Medulla oblongata (tissue), 1 donor: ENCODE measurements around the gene PLXNC1.

Experiments
- DNase-seq: peaks from one replicate; pipeline ENCODE4 v3.0.0-alpha.2; 2015; ENCODE audit errors: extremely low spot score

The PLXNC1 gene

GRCh38 chr12:94239332-94239993 is 91.1 kb downstream of the PLXNC1 start:
- no peak for DNase-seq

DNA sequence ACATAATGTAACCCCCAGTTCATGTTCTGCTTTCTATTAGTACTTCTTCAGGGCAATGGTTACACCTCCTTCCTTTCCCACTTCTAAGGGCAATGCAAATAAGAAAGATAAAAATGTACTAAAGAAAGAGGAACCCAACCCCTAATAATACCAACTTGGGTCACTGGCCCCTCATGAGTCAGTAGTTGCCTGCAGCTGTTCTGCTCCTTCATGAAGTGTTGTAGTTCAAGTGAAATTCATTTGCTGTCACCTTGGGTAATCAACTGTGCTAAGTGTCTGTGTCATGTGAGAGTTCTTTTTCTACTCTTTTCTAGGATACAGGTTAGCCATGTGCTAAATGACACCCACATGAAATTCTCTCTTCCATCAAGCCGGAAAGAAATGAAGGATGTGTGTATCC is 91.8 kb downstream of the PLXNC1 start:
- DNase-seq, result peak; percentile 34

DNA sequence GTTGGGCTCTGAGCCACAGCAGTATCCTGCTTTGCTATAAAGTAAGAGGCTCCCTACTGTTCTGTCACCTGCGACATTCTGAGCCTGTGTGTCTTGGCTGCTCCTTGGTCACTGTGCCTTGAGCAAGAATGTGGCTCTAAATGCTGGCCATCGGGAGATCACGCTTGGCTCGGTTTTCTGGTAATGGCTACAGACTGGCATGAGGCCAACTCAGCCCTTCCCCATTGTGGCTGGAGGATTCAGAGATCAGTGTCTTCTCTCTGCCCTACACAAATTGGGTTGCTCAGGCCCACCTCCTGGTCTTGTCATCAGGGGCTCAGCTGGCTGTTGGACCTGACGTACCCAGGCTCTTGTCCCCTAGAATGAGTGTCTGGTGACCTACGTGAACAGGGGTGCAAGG is 94.5 kb downstream of the PLXNC1 start:
- DNase-seq, result peak; percentile 35

DNA sequence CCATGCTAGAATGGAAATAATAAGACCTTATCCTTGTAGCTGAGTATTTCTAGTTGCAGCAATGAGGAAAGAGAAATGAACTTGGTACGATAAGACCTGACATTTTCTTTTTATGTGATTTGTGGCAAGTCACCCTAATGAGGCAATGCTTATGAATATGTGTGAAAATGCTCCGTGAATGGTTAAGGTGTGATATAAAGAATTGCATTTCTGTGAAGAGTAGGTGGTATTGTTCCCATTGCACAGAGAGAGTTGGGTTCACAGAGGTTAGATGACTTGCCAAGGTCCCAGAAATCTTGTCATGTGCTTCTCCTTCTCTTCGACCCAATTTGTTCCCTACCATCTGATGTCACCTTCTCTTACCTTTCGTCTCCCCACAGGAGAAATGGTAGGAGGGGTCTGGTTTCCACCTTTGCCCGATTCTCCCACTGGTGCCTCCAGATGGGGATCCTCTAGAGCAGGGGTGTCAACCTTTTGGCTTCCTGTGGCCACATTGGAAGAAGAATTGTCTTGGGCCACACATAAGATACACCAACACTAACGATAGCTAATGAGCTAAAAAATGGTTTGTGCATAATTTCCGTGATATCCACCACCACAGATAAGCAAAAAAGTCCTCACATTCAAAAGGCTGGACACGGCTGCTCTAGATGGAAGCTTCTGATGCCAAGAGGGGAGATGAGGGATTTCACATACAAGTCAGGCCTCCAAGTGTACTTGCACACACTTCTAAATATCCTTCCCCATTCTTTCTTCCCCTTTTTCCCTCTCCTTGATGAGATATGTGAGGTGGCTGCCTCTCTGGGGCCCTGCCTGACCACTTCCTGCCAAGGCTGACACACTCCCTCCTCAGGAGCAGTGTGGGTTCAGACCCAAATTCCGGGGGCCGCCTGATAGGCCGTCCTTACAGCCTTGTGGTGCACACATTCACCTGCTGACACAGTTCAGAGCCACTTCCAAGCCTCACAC is 96.1 kb downstream of the PLXNC1 start:
- DNase-seq, result peak; percentile 37

DNA sequence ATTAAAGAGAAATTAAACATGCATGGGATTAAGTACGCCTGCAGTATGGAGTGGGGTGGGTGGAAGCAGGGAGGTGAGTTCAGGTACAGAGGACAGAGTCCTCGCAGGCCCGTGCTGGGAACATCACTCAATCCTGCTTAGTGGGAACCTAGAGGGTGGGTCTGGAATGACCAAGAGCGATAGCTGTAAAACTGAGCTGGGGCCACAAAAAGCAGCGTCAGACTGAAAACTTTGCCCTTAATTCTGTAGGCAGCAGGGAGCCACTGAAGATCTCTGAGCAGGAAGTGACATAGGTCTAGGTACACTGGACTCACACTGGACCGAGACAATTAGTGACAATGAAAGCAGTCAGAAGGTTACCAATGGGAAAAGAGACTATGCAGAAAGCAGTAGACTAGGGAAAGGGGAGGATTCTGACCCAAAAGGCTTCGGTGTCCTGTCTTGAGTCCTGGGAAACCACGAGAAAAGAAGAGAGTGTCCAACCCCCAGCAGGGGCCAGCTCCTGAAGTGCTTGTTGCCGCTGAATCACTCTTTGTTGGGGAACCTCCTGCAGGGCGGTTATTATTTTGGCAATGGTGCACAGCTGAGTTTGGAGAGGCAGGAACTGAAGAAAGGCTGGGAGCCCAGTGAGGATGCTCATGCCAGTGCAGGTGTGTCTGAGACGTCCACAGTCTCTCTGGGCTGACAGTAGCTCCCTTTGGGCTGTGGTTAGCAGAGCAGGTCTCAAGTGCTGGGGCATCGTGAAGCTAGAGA is 97.4 kb downstream of the PLXNC1 start:
- DNase-seq, result no peak

GRCh38 chr12:94247246-94247645 is 98.9 kb downstream of the PLXNC1 start:
- DNase-seq, result no peak

- no peak for DNase-seq
Measured at GRCh38 chr12:94248582-94248981, 100.2 kb downstream of the PLXNC1 start.

- no peak for DNase-seq
Measured at GRCh38 chr12:94250130-94250529, 101.8 kb downstream of the PLXNC1 start.

DNA sequence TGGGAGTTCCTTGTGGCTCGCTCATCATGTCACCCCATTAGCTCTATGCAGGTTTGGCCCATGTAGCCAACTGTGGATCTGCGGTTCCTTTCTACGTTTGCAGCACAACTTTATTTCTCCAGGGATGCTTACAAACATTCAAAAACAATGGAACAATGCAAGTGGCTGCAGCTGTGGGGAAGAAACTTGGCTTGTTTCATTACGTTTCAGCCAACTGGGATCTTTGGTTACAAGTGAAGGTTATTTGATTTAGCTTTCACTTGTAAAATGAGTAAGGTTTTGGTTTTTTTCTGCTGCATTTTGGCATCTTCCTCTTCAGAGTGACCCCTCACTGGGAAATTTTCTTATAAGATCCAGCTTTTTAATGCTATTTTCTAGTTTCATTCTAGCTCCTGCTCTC is 105.9 kb downstream of the PLXNC1 start:
- DNase-seq, result peak; percentile 50

- no peak for DNase-seq
Measured at GRCh38 chr12:94255006-94255405, 106.6 kb downstream of the PLXNC1 start.

DNA sequence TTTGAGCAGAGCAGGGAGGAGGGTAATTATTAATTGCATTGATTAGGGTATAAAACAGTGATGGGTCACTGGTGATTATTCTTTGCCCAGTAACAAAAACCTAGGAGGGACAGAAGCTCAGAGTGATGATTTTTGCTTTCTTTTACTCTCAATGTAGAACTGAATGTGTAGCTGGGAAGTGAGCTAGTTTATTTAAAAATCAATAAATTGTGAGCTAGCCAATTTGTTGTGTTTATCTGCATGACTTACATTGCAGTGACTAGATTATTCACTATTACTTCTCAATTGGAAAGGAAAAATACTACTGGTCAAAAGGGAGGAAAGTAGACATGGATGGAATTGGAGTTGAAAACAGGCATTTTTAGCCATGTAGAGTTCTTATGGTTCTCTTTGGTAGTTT is 107.1 kb downstream of the PLXNC1 start:
- DNase-seq, result no peak

DNA sequence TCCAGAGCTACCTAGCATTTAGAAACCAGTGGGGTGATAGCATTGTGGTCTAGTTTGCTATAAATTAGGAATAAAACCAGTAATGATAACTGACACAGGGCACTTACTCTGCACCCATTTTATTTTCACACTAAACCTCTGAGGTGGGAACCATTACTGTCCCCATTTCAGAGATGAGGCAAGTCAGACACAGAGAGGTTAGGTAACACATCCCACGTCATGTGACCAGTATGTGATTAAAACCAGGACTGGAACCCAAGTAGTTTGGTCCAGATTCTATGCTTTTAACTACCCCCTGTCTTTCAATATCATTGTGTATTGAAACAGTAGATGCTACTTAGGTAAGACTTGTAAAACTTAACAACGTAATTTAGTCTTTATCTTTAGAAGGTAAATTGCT is 110.2 kb downstream of the PLXNC1 start:
- no peak for DNase-seq

- no peak for DNase-seq
Measured at GRCh38 chr12:94260017-94260416, 111.6 kb downstream of the PLXNC1 start.

- no peak for DNase-seq
Measured at GRCh38 chr12:94260717-94261116, 112.3 kb downstream of the PLXNC1 start.

GRCh38 chr12:94261119-94261518 is 112.7 kb downstream of the PLXNC1 start:
- DNase-seq, result no peak

GRCh38 chr12:94261786-94262185 is 113.4 kb downstream of the PLXNC1 start:
- no peak for DNase-seq

DNA sequence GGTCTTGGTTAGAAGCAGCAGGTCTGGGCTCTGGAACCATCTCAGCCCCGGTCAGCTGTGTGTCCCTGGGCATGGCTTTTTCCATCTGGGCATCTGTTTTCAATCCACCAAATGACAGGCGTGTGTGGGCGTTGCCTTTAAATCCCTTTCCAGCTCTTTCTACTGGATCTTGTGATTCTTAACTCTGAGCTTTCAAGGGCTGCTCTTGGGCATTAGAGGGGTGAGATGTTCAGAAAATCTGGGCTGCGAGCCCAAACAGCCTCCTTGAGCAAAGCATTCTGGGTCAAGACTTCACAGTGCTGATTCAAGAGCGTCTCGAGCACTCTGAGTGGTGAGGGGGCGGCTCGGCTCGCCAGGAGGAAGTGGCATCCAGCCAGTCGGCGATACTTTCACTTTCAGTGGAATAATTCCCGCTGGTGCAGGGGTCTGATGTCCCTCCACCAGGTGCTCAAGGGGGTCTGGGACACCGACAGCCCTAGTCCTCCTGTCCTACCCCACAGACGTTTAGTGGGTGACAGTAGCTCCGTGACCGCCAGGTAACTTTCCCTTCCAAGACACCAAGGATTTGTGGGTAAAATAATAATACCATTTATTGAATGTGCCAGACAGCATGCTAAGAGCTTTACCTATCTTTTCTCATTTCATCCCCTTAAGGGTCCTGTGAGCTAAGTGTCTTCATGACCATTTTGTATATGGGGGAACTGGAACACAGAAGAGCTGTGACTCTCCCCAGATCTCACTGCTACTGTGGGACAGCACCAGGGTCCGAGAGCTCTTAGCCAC is 114.0 kb downstream of the PLXNC1 start:
- DNase-seq, result peak; percentile 96

- DNase-seq, result peak; percentile 46
Measured at GRCh38 chr12:94263011-94263811, 114.8 kb downstream of the PLXNC1 start.

- no peak for DNase-seq
Measured at GRCh38 chr12:94263905-94264561, 115.7 kb downstream of the PLXNC1 start.
